Pons (tissue), 1 donor: Measurements from ENCODE around the gene ITPR2.
A peak's percentile ranks its signal among the peaks of the same experiment; 100 is the strongest.

Source experiments
- DNase-seq: peaks from one replicate; pipeline ENCODE4 v3.0.0-alpha.2; 2016; ENCODE audit warnings: low spot score

The ITPR2 gene

DNA sequence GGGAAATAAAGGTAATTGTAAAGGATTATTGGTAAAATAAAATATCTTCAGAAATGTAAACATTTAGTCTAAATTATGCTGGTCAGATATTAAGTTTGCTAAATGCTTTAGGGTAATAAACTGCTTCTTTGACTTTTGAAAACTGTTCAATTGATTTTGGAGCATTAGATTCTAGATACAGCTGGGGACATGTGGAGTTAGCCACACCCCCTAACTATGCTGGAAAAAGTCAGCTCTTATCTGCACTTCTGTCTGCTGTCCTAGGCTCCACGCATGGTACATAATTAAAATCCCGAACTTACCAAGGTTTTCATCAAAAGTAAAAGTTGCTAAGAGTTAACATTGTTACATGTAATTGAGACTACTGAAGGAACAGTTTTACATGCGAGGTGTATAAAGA is 78.8 kb downstream of the ITPR2 start:
- no peak for DNase-seq

DNA sequence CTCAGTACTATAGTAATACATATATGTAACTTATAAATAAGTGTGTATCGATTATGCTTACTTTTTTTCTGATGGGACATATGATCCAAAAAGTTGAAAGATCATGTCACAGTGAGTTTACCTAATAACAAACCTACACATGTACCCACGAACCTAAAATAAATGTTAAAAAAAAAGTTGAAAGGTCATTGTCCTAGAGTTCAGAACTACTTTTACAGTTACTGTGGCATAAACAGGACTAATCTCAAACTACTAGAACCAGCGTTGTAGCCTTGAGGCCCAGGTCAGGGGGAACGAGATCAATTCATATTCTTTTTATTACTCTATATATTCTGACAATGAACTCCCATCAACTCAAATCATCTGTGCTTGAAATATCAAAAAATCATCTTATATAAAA is 81.8 kb downstream of the ITPR2 start:
- no peak for DNase-seq

DNA sequence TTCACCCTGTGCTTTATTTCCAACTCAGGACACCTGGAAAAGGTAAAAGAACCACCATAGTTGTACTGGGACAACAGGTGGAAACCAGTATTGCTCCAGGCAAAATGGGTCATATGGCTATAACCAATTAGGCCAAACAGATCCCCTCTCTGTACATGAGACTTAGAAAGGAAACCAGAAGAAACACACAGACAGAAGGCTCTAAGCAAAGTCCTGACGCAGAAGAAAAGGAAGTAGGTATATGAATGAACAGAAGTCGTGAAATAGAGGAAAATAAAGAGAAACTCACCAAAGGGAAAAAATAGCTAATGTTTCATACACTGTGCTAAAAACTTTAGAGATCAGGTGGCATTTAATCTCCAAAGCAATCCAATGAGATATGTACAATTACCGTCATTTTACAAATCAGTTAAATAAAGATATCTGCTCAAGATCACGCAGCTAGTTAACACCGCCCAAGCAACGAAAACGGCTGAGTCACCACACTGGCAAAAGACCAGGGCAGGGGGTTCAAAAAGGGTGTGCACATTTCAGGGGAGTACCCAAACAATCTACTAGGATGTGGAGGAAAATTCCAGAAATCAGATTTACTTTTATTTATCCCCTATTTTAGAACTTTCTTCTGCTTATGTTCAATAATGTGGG is 82.3 kb downstream of the ITPR2 start:
- no peak for DNase-seq

DNA sequence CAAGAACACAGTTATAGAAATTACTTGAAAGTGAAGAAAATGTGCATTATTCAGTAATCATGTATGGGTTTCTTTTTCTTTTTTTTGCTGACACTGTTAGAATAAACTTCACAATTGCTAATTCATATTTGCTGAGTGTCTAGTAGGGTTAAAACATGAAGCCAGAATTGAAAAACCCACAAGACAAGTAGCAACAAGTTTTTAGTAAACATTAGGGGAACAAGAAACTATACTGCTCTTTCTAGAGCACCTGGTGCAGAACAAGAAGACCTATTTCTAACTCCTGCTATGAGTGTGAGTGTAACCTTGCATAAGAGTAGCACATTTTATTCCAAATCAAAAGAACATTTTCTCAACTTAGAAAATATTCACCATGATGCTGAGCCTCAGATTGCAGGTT is 83.2 kb downstream of the ITPR2 start:
- no peak for DNase-seq

DNA sequence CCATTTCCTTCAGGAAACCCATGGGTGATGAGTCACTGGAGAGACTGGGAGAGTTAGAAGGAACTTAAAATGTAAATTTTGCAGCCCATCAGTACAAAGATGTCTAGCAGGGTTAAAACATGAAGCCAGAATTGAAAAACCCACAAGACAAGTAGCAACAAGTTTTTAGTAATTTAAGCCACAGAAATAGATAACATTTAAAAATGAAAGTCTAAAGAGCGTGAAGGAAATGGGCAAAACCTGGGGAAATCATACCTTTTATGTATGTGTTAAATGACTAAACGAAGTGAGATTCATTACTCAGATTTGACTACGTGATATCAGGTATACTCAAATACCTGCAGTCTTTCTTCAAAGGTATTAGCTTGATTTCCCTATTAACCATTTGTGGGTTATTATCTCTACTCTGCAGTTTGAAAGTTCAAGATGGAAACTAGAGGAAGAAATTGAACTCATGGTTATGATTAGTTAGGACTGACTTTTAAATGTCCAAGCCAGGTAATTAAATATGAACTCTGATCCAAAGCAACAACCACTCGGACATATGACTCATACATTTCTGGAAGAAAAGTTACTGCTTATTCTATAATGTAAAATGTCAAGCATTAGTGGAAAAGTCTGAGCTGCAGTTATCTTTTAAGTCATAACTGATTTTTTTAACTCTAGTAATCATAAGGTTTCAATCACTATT is 84.1 kb downstream of the ITPR2 start:
- DNase-seq: no peak

DNA sequence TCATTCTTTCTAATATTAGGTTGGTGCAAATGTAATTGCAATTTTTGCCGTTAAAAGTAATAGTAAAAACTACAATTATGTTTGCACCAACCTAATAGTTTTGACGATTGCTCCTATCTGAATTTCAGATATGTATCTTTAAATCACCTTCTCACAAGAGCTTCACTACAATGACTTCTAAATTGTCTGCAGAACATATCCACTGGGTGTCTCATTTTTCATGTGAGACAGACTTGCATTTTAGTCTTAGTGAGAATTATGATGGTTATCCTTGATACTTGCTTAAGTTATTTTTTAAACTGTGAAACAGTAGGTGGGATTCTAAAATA is 84.6 kb downstream of the ITPR2 start:
- DNase-seq: no peak

DNA sequence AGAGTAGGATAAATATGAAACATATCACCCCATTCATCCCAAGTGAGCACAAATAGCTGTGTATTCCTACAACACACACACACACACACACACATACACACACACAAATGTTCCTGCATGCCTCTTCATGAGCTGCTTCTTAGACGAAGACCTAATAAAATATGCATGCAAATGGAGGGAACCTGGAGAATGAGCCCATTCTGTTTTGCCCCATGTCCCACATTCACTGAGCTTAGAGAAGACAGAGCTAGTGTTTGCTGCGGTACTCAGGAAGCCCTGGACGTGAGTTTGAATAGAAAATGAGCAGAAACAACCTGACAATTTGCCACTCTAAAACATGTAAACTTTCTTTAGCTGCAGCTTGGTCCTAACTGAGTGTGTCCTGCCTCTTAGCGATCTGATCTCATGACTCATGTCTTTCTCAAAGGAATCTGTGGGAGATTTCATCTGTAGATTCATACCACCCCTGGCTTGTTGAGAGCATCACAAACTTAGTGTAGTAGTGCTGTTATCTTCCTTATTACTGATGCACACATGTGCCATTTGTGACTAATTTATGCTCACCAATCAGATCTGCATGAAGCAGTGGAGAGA is 86.8 kb downstream of the ITPR2 start:
- no peak for DNase-seq

DNA sequence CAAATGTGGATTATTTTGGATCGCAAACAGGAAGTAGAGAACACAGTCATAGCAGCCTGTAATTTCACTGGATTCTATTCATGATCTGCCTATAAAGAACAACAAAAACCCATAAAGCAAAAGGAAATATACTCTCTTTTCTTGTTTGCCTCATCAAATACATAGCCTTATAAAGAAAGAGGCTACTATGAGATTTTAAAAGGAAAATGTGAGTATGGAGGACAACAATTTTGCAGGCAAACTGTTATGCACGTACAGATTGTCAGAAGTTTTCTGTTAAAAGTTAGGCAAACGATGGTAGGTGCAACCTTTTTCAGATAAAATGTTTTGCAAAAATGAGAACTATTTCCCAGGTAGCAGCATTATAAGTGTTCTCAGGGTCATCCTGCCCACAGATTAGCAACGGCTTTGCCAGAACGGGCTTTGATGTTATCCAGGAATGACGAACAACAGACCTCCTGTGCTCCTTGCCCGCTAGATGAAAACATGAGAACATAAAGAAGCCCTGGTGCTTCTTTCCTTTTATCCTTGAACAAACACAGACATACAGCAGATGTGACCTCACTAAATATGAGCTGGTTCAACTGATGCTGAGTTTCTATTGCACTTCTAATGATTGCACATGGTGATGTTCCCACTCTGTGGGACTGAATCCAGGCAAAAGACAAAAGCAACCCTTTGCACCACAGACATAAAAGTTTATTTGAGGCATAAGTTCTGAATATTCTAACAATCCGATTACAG is 88.1 kb downstream of the ITPR2 start:
- no peak for DNase-seq

DNA sequence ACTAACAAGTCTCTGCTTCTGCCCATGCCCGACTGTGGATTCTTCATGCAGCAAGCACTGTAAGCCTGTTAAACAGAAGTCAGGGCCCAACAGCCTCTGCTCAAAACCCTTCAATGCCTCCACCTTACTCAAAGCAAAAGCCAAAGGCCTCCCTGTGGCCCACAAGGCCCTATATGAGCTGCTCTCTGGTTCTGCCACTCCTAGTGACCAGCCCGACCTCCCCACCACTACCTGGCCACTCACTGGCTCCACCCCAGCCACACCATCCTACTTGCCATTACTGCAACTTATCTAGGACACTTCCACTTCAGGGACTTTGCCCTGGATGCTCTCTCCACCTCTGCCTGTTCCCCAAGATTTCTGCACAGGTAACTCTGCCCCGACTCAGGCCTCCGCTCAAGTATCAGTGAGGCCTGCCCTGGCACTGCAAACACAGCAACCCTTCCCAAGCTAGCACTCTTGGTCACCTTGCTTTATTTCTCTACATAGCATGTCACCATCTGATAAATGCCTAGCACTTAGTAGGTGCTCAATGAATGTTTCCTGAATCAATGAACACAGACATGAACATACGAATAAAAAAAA is 88.9 kb downstream of the ITPR2 start:
- DNase-seq: no peak

DNA sequence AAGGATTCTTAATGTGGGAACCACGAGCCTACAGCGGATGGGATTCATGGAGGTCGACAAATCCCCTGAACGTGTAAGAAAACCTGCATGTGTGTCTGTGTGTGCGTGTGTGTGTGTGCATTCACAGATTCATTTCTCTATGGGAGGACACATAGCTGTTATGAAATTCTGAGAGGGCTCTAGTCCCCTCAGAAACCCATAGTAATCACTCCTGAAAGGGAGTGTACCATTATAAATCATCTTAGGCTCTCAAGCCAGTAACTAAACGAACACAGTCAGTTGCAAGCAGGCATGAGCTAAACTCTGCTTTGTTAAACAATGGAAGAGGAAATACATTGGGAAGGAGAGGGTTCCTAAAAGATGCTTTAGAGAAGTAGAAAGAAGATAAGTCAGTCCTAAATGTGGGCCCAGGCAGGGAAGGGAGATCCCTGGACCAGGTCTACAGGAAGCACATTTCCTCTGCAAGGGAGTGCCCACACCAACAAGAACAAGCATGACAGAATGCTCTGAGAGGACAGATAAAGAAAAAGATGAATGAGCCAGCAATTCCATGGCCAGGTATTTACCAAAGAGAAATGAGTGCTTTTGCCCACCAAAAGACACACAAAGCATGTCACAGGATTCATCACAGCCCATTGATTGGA is 91.3 kb downstream of the ITPR2 start:
- DNase-seq: no peak

DNA sequence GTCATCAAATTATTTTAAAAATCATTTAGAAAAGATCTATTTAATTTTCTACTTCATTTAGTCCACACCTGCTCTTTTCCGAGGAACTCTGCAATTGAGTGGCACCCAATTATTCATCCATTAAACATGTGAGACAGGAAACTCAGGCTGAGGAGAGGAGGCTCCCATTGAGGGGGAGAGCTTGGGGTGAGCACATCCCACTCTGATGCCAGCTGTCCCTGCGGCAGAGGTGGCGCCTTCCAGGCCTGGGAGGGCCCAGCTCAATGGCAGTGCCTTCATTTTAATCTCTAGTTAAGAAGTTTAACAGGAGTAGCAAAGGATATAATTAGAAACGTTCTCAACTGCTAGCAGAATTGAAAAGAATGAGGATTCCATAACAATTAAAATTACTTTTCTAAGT is 92.0 kb downstream of the ITPR2 start:
- no peak for DNase-seq

DNA sequence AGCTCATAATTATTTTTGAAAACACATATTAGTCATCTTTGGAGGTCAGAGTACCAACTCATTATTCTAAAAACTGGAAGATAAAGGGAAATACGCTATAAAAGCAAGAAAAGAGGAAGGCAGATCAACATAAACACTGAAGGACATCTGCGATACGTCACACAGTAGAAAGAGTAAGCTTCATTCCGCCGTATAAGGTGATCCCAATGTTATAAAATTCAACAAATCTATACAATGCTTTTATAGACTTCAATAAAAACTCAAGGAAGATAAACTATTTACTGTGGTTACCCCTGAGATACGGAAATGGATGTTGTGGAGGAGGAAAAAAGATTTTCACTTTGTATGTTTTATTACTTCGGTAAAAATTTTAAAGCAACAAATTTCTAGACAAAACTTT is 92.6 kb downstream of the ITPR2 start:
- no peak for DNase-seq

DNA sequence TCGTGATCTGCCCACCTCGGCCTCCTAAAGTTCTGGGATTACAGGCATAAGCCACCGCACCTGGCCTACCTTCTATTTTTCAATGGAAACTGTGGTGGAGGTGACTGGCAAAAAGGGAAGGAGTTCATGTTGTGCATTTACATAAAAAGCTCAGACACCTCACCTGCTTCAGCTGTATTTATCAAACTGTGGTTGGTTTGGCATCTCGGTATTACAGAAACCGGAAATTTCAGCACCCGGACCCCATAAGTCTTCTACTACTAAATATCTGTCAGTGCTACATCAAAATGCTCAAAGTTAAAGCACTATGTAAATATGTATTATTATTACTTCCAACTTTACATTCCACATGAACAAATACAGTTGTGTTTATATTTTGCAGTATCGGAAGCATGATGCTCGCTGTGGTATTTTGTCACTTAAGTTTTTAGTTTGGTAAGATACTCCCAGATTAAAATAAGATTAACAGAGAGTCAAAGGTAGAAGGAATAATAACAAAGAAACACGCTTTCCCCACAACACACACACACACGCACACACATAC is 95.4 kb downstream of the ITPR2 start:
- DNase-seq: no peak

DNA sequence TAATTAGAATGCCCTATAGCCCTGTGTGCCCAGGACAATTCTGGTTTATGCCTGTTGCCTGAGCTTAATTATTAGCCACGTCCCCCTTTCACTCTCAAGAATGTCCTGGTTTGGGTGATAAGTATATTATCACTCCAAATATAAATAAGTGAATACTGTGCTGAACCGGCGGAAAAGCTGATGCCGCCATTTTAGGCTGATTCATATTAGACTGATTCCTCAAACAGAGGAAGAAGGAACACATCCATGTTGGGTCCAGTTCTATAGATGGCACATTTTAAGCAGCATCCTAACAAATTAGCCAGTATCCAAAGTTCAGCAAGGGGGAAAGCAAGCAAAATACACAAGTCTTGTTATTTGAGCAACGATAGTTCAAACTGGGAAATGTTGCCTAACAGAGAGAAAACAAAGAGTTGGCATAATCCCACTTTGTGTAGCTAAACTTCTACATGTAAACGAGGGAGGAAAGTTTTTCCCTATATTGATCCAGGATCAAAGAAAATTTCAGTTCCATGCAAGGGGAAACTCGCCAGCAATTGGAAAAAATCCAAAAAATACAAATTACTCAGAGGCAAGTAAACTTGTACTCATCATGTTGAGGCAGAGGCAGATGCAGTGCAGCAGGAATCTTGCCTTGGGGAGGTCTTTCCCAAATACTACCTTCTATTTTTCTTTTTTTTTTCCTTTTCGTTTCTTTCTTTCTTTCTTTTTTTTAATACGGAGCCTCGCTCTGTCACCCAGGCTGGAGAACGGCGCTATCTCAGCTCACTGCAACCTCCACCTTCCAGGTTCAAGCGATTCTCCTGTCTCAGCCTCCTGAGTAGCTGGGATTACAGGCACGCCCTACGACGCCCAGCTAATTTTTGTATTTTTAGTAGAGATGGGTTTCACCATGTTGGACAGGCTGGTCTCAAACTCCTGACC is 96.2 kb downstream of the ITPR2 start:
- no peak for DNase-seq

DNA sequence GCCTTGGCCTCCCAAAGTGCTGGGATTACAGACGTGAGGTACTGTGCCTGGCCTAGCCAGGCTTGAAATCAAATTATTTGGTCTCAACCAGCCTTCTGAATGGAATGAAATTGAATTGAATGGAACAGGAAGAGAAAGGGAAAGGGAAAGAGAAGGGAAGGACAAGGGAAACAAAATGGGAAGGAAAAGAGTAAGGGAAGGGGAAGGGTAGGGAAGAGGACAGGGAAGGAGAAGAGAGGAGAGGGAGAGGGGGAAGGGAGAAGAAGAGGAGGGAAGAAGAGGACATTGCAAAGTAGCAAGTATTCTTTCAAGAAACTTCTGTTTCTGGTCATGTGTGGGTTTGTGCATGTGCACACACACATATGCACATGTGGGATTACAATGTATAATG is 97.8 kb downstream of the ITPR2 start:
- no peak for DNase-seq

DNA sequence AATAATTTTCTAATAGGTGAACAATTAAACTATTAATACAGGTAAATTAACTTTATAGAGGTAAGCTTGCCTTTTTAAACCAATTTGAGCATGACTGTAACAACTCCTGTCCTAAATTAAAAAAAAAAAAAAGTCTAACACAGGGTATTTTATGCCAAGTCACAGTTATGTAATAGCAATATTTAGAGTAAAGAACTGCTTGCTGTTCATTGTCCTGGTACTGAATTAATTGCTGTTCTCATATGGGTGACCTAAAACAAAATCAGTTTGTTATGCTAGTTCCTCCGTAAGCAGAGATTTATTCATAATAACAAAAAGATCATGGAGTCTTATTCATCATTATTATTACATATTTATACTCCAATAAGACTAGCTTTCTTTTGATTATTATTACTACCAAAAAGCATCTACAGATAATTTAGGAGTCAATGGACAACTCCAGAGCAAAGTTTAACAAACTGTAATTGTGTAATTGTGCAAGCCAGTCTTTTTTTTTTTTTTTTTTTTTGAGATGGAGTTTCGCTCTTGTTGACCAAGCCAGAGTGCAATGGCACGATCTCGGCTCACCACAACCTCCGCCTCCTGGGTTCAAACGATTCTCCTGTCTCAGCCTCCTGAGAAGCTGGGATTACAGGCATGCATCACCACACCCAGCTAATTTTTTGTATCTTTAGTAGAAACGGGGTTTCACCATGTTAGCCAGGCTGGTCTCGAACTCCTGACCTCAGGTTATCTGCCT is 98.3 kb downstream of the ITPR2 start:
- DNase-seq: no peak

DNA sequence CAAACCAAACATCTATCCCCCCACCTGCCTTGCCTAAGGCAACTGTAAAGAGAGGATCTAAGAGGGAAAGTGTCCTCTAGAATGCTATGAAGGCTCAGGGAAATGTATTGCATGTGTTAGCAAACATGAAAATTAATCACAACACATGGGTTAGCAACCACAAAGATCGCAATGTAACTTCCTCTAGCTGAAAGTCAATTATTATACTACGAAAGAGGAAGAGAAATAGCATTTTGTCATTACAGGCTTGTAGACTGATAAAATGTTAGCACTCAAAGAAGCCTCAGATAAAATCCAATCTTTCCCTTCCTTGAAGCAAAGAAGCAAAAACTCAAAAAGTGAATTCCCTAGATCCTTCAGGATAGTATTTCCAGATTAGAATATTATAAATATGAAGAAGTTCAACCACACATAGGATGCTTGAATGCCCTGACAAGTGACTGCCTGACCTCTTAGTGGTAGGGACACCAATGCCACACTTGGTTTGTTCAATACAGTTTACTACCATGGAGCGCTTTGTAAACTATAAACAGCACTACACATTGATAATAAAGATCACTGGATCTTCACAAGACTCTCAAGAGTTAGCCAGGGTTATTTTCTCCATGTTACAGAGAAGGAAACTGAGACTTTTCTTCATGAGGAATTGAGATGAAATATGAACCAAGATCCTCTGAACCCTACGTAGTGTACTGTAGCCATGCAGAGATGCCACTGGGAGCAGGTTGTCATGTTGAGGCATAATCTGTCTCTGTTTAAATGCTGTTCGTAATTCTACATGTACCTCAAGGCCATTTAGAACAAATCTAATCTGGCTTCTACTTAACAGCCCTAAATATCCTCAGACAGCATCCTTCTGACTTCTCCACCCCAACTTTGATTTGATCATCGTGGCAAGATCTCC is 100.7 kb downstream of the ITPR2 start:
- peak; percentile 34 for DNase-seq

DNA sequence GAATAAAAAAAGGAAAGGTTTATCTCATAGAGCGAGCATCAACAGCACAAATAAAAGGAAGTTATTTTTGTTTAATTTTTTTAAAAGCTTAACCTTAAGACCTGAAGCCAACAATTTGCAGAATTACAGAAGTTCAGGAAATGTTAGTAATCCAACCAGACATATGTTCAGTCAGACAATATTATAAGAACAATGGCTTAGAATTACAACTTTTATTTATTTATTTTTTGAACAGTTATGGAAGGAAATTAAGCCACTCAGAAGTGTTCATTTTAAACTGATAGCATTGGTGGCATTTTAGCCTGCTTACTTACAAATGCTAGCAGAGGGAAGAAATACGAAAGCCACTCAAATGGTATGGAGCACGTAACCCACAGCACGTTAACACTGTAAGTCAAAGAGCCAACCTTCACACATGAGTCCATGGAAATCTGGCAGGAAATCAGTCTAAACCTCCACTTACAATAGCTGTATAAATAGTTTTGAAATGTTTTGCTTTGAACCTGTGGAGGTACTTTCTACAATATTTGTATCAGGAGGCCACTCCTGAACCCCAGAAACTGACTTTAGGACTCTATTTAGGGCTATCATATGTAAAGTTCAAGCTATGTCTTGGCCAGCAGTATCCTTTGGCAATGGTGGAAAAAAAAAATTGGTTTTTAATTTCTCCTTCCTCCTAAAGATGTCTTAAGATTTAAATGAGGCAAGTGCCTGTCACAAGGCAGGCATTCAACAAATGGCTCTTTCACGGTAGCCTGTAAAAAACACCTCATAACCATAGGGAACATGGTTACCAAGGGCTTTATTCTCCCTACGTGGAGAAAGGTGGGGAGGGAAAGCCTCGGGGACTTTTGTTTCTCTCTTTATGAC is 102.3 kb downstream of the ITPR2 start:
- DNase-seq: no peak
